Amniotic stem cell (primary cell): ENCODE data around the gene RHOBTB1.

Source experiments
- DNase-seq: peaks from one replicate; lab custom pipeline; 2025; lab: John Stamatoyannopoulos, UW

The RHOBTB1 gene

DNA sequence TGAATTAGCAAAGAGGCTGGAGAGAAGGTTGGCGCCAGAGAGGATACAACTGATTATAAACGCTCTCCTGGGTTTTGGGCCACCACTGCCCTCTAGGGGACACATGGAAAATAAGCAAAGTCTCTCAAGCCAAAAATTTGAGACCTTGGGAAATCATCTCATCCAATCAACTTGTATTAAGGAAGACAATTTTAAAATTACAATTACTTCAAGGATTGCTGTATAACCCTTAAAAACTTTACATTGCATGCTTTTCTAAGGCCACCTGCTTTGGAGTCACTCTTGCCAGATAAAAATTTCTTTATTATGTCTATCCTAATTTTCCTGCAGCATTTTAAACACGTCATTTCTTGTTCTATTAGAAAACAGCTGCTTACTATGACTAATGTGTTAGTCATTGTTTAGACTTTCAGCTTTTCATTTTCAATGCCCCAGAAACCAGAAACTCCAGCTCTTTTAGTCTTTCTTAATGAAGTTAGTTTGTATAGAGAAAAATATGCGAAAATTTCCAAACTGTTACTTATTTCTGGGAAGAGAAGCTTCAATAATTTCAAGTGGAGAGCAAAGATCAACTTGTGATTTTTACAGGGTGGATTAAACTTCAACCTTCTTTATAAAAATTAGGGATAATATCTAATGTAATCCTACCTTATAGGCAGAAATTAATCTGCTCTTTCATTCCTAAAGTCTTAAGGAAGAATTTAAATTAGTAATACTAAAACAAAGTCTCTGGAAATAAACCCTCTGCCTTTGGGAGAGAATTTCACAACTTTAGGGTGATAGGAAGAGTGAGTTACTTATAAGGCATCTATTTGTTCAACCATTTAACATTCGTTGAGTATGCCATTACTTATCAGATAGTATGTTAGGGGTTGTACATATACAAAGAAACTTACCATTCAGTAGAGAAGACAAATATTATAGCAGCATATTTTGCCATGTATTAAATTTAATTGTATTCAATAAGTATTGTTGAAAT, 20.6 kb upstream of the RHOBTB1 start:
- peak; percentile 62 for DNase-seq

- no peak for DNase-seq
These were observed 19.7 kb upstream of the RHOBTB1 start for GRCh38 chr10:60963441-60964256.

DNA sequence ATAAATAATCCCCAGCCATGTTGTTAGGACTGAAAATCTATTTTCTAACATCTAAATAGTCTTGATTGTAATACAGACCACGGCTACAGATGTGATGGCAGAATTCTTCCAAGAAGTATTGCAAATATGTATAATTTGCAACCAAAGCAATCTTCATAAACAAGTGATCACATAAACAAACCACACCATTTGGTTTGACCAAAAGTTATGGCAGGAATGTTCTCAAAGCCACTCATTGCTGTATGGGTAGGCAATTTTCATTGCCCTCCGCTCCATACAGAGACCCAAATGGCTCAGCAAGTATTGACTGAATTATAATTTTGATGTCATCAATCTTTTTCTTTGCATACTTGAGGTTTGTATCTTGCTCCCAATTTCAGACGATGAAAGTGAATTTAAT, 19.0 kb upstream of the RHOBTB1 start:
- no peak for DNase-seq

- no peak for DNase-seq
These were observed 16.9 kb upstream of the RHOBTB1 start for GRCh38 chr10:60960913-60961312.

GRCh38 chr10:60960031-60960430, 16.0 kb upstream of the RHOBTB1 start:
- DNase-seq: no peak

GRCh38 chr10:60958892-60959601, 15.1 kb upstream of the RHOBTB1 start:
- no peak for DNase-seq

- DNase-seq: no peak
These were observed 13.8 kb upstream of the RHOBTB1 start for GRCh38 chr10:60957667-60958221.

- no peak for DNase-seq
These were observed 12.0 kb upstream of the RHOBTB1 start for GRCh38 chr10:60955957-60956425.

DNA sequence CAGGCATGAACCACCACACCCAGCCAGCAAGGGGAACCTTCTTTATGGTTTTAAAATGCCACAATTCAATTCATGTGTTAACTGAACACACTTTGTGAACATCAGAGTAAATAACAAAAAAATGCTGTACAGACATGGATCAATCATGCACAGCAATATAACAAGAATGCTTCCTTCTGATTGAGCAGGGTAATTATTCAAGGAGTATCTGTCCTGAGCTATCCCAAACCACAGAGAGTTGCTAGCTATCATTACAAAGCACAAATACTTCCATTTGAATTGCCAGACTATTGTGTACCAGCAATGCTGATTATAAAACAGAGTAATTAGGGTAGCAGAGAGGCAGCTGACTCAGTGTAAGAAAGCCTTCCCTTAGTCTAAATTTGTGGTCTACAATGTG, 11.3 kb upstream of the RHOBTB1 start:
- DNase-seq: no peak

DNA sequence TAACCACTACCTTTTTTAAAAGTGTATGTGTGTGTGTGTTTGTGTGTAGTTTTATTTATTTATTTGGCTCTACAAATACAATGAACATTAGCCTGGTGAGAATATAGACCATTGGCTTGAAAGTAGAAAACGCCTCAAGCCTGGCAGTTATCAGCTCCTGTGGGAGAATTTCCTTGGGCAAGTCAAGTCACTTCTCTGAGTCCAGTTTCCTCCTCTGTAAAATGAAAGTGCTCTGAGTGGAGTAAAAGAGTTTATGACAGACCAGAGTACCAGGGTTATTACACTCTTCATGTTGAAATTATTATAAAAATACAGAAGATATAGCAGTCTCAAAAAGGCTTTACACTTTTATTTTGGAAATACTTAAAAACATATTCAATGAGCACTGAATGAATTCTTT, 10.1 kb upstream of the RHOBTB1 start:
- DNase-seq: no peak

DNA sequence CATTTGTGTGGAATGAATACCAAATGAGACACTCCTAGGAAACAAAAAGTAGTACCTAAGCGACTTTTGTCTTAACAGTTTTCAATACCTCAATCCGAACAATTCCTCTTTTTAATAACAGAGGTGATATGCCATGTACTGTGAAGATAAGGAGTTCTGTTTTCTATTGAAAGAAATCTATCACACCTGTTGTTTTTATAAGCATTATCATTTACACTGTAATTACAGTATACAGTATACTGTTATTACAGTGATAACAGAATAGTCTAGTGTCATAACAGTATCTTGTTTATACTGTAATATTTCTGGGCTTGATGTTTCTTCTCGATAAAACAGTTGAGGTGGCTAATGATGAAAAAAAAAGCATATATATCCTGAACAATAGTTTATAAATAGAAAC, 9.4 kb upstream of the RHOBTB1 start:
- DNase-seq: no peak

DNA sequence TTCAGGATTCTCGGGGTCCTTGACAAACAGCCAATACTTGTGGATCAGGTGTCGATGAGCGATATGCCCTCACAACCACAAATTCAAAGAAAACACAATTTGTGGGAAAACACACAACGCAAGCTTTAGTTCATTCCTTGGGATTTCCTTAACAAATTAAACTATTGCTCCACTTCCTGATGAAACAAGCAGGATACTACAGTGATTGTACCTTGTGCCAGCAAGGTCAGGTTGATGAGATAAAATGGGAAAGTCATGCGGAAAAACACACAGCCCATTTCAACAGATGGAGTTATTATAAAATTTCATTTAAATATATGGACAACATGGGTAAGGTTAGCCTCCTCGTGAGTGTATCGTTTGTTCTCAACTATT, 8.8 kb upstream of the RHOBTB1 start:
- DNase-seq: no peak

GRCh38 chr10:60952067-60952845, 8.3 kb upstream of the RHOBTB1 start:
- no peak for DNase-seq

GRCh38 chr10:60951272-60951724, 7.3 kb upstream of the RHOBTB1 start:
- DNase-seq: no peak

DNA sequence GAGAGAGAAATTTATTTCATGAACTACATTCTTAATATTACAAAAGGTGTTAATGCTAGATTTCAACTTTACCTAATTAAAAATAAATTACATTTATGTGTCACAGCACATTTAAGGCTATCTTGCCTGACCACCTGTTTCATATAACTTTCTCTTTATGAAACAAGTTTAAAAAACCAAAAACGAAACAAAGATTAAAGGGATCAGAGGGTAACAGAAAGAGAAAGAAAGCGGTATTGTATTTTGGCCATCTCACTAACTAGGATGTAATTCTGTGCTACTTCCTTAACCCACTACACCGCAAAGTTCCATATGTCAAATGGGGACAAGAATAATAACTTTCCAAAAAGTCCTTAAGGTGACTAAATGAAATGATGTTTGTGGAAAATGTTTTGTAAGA, 6.3 kb upstream of the RHOBTB1 start:
- DNase-seq: no peak

DNA sequence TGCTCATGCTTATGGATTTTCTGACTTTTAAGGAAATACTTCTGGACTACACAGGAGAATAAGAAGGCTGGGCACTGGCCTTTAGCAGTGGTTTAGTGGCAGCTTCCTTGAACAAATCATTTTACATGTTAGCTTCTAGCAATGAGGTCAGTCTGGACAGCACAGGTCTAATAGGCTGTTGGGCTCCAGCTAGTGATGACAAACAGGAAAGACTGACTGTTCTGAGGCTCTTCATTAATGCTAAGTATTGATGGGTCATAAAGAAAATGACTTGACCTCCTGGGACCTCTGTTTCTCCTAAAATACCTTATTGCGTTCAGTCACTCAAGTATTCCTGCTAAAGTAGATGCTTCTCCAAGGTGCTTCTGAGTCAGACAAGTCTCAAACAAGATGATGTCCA, 4.9 kb upstream of the RHOBTB1 start:
- DNase-seq: no peak

- DNase-seq: no peak
These were observed 919 bp upstream of the RHOBTB1 start for GRCh38 chr10:60944910-60945297.

DNA sequence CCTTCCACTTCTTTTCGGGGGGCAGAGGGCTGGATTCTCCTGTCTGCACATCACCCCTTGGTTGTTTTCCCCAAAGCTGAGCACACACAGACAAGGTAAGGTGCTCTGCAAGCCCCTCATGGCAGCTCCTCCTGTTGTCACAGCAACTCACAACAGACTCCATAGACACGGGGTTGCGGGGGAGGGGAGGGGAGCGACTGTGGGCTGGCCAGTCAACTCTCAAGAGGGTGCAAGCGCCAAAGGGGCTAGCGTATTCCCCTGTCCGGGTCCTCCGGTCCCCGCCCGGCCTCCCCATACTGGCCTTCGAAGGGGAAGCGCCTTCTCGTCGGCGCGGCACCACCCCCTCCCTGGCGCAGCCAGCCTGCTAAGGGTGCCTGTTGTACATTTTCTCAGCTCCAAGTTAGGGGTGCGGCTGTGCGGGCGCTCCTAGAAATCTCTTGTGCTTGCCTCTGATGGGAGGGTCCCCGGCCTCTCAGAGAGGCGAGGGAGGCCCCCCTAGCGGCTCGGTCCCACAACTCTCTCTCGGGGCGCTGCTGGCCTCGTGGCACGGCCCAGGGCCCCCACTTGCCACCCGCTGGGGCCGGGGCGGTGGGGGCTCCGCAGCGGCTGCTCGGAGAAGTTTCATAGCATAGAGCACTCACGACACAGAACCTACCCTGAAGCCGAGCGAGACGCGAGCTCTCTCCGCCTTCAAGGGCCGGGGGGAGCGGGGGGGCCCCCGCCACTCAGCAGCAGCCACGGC, 498 bp downstream of the RHOBTB1 start:
- peak; percentile 15 for DNase-seq

DNA sequence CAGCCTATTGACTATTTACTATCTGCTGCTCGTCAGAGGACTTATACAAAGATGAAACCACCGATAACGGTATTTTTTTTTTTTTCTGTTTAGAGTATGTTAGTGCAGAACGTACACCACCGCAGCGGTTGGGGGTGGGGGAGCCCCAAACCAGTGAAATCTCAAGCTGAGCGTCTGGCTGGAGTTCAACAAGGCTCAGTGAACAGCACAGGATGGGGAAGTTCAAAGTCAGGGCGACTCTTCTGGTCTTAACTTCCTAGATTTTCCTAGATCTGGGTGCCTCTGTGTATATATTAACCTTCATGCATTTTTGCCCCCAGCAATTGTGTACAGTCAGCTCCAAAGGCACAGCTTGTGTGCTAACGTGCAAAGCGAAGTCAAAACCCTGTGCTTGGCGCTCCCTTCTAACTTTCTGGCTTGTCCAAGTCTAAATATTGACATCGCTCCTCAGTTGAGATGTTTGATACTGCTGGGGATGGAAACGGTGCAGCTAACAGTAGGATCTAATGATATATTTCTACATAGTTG, 1.1 kb downstream of the RHOBTB1 start:
- no peak for DNase-seq

DNA sequence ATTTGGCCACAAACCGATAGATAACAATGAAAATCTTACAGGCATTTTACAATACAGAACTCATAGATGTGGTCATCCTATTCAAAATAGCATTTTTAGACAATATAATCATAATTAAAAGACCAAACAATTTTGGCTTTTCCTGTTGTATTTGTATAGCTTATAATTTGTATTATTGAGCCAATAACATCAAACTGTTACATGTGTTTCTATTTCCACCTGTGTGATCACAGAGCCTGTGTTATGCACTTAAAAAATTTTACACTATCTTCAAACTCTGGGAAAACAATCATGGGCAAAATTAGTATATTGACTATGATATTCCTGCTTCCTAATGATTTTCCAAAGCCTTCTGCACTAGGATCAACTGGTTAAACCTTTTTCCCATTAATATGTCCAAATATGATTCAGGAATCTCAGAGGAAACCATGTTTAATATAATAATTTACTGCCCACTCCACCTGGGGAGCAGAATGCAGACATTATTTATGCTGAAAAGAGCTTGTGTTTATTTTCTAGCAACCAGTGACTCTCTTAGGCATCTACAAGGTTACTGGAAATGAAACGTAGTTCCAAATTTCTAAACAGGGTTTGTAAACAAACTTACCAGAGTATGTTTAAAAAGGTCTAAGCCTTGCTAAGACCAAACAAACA, 1.7 kb downstream of the RHOBTB1 start:
- DNase-seq: no peak
